Body of pancreas (tissue), 4 donors: ENCODE measurements around the gene PPP1CA.

Experiments
- CTCF ChIP-seq, 7 experiments: fragments of 450-650 bp in 4 of 7; fragments of 200-600 bp in 3 of 7; sonication (generic) in 3 of 7; IDR thresholded peaks; one replicate each; pipeline ENCODE4 v1.5.1; 2016 to 2019; ENCODE audit warnings: antibody characterized with exemption in 7 of 7
- POLR2A ChIP-seq, 3 donors: fragments of 450-650 bp; IDR thresholded peaks; one replicate each; pipeline ENCODE4 v1.6.1; 2016; ENCODE audit warnings: antibody characterized with exemption in 3 of 3, mild to moderate bottlenecking in 2 of 3

- TF ChIP-seq CTCF (IDR thresholded peaks at IDR 0.05) (no peak), POLR2A (IDR thresholded peaks at IDR 0.05) (no peak)
Observed at GRCh38 chr11:67420147-67420645, 18.5 kb upstream of the PPP1CA start.
